GM15510 (cell line): ENCODE data around the gene SOX15.
A peak's percentile ranks its signal among the peaks of the same experiment; 100 is the strongest.

ENCODE experiments used
- POLR2A ChIP-seq: IDR thresholded peaks from 3 replicates; pipeline ENCODE4 v1.6.1; 2011; ENCODE audit warnings: borderline replicate concordance; ENCODE audit not compliant: insufficient read length; ENCODE audit errors: extremely low read depth

The SOX15 gene

GRCh38 chr17:7589891-7590691 is at the start of gene SOX15:
SOX15 (minus strand) TSS chr17:7590094; CDS start chr17:7589676, 418 bp downstream.
- TF ChIP-seq POLR2A = no peak

GRCh38 chr17:7636163-7636562 is 46.3 kb upstream of the SOX15 start:
- TF ChIP-seq POLR2A = no peak

GRCh38 chr17:7634384-7634783 is 44.5 kb upstream of the SOX15 start:
- TF ChIP-seq POLR2A = no peak

GRCh38 chr17:7633093-7633492 is 43.2 kb upstream of the SOX15 start:
- TF ChIP-seq POLR2A = no peak

- no peak for TF ChIP-seq POLR2A
Observed at GRCh38 chr17:7632492-7632894, 42.6 kb upstream of the SOX15 start.

GRCh38 chr17:7631398-7632380 is 41.8 kb upstream of the SOX15 start:
- TF ChIP-seq POLR2A = no peak

GRCh38 chr17:7629939-7630571 is 40.2 kb upstream of the SOX15 start, which contains the start of gene SHBG:
SHBG (plus strand) TSS chr17:7630135; CDS start chr17:7630173, 38 bp downstream.
- TF ChIP-seq POLR2A = no peak

- peak; percentile 77 for TF ChIP-seq POLR2A
Observed at GRCh38 chr17:7627250-7628121, 37.6 kb upstream of the SOX15 start, which contains the start of gene SAT2. SAT2 (minus strand) TSS chr17:7627821; CDS start chr17:7627635, 186 bp downstream.

- no peak for TF ChIP-seq POLR2A
Observed at GRCh38 chr17:7626956-7627249, 37.0 kb upstream of the SOX15 start.

GRCh38 chr17:7626307-7626706 is 36.4 kb upstream of the SOX15 start:
- no peak for TF ChIP-seq POLR2A

GRCh38 chr17:7623661-7624060 is 33.8 kb upstream of the SOX15 start:
- TF ChIP-seq POLR2A = no peak

- TF ChIP-seq POLR2A = no peak
Observed at GRCh38 chr17:7620835-7621234, 30.9 kb upstream of the SOX15 start.

- no peak for TF ChIP-seq POLR2A
Observed at GRCh38 chr17:7618608-7619007, 28.7 kb upstream of the SOX15 start.

GRCh38 chr17:7615265-7615747 is 25.4 kb upstream of the SOX15 start:
- no peak for TF ChIP-seq POLR2A

- peak; percentile 73 for TF ChIP-seq POLR2A
Observed at GRCh38 chr17:7614425-7615264, 24.8 kb upstream of the SOX15 start, which contains the start of gene FXR2. FXR2 (minus strand) TSS chr17:7614897; CDS start chr17:7614532, 365 bp downstream.
